Mucosa of gallbladder (tissue), 1 donor: Measurements from ENCODE around the gene TMED4. TPM values are rescaled to one million over a fixed set of nuclear protein-coding genes. Genes with fewer than 3 reads are reported as not detected.
A peak's percentile ranks its signal among the peaks of the same experiment; 100 is the strongest.
"Not testable (repeated sequence)": the region's sequence is repeated elsewhere in the genome, so short reads cannot be mapped to it uniquely, and the experiment has no call there.

ENCODE experiments used
- DNase-seq: peaks from one replicate; pipeline ENCODE4 v3.0.0-alpha.2; 2020; ENCODE audit warnings: low spot score
- total RNA-seq: library from RNA; stranded (reverse); gene quantifications from one replicate; pipeline ENCODE4 v1.2.1, GENCODE V29; 2021
- donor health status: DM: no; HTN: no; CAD: no.

The TMED4 gene
- total RNA-seq, 1 donor from 2014 or later = 136 TPM

DNA sequence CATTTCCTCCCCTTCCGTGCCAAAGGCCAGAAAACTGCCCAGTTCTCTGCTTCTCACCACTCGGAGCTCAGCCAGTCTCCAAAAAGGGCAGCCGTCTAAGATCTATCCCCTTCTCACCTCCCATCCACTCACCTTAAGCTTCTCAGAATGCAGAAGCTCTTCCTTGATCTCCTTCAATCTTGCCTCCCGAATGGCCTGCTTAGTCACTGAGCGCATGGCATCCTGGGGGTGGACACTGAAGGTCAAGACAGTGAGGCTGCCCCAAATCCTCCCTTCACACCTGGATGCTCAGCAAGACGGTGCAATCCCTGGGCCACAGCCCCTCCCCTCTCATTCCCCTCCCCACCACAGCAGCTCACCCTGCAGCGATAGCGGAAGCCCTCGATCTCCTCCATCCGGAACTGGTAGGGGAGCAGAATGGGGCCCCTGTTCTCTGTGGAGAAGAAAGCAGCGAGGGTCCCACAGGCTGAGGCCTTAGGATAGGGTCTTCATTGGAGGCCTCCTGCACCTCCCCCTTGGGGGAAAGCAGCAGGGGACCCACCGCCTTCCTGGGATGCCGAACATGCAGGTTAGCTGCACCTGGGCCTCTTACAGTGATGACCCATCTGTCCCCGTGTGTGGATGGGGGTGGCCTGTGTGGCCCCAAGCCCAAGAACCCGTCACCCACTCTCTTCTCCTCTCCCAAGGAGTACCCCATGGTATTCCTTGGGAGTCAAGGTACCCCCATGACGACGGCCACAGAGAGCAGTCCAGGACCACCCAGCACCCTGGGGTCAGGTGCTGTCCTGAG is 13.1 kb downstream of the TMED4 start:
- no peak for DNase-seq

DNA sequence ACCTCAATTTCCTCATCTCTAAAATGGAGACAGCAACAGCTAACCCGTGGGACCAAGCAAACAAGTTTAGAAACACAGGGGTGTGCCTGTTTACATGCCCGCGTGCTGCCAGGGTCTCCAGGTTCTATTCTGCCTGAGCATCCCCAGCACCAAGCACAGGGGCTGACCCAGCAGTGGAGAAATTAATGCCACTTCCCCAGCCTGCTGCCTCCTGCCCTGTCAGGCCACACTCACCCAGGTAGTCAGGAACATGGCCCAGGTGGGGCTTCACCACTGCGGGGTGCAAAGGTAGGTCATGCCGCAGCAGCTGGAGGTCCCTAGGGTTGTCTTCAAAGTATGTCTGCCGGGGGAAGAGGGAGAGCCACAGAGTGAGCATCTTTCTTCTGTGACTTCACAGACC is 14.1 kb downstream of the TMED4 start:
- no peak for DNase-seq

DNA sequence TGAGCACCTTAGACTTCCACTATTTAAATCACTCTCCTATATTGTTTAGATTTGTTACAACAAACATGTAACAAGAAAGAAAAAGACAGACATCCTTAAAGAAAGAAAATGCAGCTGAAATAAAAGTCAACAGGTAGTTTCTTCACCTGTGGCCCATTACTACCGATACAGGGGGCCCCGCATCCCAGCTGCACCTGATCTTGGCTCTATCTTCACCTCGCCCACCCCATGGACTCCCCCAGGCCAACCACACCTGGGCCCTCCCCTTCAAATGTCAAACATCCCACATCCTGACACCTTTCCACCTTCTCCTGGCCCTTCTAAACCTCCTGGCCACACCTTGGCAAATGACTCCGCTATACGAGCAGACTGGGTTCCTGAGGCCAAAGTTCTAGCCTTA is 15.4 kb downstream of the TMED4 start:
- DNase-seq = no peak

DNA sequence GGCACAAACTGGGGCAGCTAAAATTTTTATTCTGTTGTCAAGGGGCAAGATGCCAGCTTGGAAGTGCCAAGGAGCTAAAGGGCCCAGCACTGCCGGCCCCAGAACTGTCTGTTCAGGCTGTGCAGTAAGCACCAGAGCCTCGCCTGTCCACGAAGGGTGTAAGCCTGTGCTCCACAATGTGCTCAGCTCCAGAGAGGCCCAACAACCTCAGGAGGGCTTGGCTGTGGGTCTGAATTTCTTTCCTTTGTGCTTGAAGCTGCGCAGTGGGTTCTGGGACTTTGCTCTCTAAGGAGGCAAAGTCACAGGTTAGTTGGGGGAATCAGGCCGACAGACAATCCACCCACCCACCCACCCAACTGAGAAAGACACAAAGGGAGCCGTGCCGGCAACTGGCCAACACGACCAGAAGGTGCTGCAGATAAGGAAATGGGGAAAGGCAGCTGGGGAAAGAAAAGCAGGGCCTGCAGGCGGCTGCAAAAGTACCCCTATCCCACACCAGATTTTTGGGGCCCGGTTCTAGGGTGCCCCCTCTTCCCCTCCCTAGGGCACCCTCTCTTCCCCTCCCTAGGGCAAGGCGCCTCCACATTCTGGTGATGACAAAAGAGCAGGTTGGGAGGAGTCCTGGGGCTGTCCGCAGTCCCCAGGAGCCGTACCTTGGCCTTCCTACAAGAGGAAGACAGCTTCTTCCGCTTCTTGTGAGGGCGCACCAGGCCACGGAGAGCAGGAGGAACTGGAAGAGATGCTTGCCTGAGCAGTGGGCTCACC is 16.1 kb downstream of the TMED4 start:
- no peak for DNase-seq

DNA sequence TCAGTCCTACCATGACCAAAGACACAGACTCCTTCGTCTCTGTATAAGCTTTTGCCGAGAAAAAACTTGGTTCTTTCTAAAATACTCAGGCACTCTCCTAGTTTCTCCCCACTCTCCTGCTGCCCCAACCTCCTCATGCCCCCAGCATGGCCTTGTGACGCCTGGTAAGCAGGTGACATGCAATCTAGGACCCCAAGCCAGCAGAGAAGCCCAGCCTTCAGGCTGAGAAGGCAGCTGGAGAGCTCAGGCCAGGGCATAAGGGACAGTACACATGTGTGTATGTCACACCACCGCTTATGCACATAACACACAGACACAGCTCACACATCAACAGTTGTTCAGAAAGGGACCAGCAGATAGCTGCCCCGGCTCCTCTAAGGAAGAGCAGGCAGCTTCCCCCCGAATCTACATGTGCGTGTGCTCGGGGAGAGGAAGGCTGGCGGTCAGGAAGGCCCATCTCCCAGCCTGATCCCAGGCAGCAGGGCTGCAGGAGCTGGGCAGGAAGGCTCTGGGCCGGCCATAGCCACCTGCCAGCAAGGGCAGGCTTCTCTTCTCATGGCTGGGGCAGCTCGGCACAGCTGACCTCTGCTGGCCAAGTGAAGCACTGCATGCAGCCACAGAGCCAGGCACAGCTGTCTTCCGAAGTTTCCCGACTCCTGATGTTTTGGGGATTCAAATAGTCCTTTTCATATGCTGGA is 16.8 kb downstream of the TMED4 start:
- peak; percentile 71 for DNase-seq

DNA sequence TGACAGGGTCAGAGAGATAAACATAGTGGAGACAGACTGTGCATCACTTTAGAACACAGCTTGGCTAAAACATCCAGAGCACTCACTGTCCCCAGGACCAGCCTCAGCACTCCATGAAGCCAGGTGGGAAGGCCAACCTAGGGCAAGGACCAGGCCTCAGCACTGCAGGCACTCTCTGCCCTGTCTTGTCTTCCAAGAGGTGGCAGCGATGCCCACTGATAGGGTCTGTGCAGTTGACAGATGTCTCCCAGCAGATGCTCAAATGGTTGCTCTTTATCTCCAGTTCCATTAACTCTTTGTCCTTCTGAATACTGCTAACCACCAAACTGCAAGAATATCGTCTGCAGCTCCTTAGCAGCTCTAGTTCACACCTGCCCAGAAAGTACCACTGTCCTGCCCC is 17.4 kb downstream of the TMED4 start:
- no peak for DNase-seq

DNA sequence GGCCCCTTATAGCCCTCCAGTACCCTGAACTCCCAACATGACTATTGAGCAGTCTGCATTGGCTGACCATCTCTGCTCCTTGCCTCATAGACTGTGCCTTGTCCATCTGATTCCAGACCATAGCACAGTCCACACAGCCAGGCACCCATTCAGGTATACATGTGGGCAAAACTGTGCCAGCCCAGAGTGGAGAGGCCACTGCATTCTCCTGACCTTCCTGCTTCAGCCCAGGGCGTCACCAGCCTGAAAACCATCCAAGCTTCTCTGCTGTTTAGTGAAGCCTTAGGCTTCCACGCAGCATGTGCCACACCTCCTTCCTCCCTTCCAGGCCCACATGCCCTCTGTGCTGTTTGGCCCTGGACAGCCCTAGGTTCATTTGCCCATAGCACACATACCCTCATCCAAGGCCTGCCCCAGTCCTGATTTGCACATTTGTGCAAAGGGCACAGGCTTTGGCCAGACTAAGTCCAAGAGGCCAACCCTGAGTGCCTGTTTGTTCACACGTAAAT is 18.8 kb downstream of the TMED4 start:
- no peak for DNase-seq

DNA sequence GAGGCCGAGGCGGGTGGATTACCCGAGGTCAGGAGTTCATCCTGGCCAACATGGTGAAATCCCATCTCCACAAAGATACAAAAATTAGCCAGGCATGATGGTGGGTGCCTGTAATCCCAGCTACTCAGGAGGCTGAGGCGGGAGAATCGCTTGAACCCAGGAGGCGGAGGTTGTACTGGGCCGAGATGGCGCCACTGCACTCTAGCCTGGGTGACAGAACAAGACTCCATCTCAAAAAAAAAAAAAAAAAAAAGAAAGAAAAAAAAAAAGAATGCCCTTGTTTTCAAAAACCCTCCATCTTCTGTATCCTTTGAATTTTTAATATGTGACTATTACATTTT is 19.4 kb downstream of the TMED4 start:
- DNase-seq = not testable (repeated sequence)

DNA sequence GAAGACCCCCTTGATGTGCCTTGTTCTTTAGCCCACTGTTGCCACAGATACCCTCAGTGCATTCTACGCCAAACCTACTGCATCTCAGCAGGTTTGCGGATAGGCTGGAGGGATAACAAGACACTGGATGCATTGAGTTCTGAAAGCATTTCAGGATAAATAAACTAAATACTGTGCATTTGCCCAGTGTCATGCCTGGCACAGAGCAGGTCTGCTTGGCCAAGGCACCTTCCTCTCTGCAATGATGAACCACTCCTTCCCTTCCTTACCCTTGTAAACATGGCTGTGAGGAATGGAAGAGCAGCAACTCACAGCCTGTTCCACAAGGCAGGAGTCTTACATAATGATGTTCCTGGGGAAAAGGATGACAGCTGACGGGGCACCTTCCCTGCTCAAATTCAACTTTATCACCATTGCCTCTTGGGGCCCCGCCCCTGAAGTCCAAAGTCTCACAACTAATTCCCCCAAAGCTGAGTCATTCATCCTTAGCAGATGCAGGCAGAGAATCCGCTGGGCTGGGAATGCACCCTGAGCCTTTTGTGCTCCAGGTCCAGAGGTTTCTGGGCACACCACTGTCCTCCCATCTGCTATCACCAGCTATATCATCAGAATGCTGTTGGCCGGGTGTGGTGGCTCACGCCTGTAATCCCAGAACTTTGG is 19.9 kb downstream of the TMED4 start:
- peak; percentile 70 for DNase-seq

DNA sequence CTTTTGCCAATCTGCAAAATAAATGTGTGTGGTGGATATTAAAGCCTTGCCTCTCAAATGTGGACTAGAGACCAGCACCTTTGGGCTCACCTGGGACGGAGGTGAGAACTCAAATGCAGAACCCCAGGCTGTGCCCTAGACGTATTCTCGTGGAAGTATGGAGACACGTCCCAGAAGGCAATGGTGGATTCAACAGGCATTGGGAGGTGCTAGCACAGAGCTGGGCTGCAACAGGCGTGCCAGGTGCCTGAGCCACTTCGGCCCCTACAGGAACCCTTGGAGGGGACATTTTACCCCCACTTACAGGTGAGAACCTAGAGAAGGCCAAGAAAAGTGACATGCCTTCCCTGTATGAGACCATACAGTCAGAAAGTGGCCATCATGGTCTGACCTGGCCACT is 20.6 kb downstream of the TMED4 start:
- no peak for DNase-seq

DNA sequence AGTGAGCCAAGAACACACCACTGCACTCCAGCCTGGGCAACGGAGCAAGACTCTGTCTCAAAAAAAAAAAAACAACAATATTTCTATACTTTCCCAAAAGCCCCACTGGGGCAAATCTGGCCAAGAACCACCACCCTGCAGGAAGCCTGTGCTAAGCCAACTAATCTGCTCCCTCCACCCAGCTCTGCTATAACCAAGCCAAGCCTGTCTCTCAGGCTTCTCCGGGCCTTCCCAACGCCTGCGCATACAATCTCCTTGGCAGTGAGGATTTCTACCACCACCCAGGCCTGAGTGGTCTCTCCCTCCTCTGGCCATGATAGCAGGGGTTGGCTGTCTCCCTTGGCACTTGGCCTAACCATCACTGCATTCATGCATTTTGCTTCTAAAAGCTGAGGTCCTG is 22.5 kb downstream of the TMED4 start:
- DNase-seq = no peak

DNA sequence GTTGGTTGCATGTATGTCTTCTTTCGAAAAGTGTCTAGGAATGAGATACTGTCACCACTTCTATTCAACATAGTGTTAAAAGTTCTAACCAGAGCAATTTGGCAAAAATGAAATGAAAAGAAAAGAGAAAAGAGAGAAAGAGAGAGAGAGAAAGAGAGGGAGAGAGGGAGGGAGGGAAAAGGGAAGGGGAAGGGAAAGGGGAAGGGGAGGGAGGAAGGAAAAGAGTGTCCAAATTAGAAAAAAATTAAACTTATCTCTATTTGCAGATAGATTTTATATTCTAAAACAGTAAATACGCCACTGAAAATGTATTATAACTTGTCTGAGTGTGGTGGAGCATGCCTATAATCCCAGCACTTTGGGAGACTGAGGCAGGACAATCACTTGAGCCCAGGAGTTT is 24.5 kb downstream of the TMED4 start:
- no peak for DNase-seq

DNA sequence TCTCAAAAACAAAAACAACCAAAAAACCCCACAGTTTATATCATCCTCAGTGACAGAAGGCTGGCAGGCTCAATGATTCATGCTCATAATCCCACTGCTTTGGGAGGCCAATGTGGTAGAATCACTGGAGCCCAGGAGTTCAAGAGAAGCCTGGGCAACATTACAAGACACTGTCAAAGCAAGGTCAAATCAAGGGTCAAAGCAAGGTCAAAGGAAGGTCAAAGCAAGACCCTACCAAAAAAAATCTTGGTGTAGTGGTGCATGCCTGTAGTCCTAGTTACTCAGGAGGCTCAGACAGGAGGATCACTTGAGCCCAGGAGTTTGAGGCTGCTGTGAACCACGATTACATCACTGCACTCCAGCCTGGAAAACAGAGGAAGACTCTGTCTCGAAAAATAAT is 26.7 kb downstream of the TMED4 start:
- DNase-seq = no peak

DNA sequence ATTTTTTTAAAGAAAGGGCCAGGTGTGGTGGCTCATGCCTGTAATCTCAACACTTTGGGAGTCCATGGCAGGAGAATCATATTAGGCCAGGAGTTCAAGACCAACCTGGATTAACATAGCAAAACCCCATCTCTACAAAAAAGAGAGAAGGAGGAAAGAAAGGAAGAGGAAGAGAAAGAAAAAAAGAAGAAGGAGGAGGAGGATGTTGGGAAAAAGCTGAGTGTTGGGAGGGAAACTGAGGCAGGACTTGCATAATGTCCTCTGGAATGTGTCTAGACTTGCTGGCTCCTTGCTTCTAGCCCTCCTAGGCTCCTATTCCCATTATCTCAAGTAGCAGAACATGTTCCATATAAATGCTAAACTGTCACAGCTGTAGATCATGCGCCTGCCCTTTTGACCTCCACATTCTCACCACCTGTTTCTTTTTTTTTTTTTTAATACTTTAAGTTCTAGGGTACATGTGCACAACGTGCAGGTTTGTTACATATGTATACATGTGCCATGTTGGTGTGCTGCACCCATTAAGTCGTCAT is 29.5 kb downstream of the TMED4 start:
- not testable (repeated sequence) for DNase-seq

DNA sequence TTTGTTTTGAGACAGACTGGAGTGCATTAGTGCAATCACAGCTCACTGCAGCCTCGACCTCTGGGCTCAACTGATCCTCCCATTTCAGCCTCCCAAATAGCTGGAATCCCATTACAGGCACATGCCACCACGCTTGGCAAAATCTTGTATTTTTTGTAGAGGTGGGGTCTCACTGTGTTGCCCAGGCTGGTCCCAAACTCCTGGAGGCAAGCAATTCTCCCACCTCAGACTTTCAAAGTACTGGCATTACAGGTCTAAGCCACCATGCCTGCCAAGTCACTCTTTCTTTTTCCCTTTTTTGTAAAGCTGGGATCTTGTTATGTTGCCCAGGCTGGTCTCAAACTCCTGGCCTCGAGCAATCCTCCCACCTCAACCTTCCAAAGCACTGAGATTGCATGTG is 32.6 kb downstream of the TMED4 start:
- no peak for DNase-seq

DNA sequence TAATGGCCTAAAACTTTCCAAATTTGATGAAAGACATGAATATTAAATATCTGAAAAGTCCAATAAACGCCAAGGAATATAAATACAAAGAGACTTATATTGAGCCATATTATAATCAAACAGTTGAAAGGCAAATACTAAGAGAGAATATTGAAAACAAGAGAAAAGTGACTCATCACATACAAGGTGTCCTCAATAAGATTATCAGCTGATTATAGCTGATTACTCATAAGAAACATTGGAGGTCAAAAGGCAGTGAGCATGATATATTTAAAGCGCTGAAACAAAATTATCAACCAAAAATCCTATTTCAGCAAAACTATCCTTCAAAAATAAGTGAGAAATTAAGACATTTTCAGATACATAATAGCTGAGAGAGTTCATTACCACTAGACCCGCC is 33.1 kb downstream of the TMED4 start:
- DNase-seq = no peak

DNA sequence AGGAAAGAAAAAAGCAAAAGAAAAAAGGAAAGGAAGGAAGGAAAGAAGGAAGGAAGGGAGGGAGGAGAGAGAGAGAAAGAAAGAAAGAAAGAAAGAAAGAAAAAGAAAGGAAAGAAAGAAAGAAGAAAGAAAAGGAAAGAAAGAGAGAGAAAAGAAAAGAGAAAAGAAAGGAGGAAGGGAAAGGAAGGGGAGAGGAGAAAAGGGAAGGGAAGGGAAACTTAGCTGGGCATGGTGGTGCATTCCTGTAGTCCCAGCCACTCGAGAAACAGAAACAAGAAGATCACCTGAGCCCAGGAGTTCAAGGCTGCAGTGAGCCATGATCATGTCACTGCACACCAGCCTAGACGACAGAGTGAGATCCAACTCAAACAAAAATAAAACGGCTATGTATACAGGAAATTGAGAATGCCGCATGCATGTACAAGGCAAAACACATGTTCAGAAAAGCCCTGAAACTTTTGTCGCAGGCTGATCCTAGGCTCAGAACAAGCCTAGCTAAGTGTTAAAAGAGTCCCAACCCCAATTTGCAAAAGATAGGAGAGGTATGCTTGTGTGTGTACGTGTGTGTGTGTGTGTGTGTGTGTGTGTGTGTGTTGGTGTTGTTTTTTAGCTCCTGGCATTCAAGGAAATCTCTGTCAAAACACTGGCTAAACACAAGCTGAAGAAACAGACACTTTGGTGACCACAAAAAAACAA is 34.3 kb downstream of the TMED4 start:
- DNase-seq = no peak

DNA sequence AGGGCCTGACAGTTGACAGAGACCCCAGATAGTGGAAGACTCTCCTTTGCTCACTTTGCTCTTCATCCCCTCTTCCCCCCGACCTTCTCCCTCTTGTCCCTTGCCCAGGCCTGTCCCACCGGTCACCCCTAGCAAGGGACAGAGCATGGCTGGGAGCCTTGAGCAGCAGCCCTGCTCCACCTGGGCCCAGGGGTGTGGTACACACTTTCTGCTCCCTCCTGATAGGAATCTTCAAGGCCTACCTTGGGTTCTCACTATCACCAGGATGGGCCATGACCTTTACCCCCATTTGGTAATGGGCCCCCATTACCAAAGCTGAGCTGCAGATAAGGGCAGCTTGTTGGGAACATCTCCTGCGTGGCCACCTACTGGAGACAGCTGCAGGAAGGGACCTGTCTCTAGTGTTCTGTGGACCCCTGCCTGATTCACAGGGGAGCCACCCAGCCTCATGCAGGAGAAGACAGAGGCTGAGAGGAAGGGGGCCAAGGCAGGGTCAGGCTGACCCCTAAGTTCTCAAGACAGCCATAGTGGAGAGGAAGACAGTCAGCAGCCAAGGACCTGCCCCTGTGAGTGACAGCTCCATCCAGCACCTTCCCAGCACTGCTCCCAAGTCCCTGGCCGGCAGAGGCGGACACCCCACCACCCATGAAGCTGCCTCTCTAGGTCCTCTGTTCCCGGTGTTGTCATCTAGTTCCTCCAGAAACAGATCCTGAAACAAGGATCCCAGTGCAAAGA is 40.0 kb downstream of the TMED4 start:
- no peak for DNase-seq

DNA sequence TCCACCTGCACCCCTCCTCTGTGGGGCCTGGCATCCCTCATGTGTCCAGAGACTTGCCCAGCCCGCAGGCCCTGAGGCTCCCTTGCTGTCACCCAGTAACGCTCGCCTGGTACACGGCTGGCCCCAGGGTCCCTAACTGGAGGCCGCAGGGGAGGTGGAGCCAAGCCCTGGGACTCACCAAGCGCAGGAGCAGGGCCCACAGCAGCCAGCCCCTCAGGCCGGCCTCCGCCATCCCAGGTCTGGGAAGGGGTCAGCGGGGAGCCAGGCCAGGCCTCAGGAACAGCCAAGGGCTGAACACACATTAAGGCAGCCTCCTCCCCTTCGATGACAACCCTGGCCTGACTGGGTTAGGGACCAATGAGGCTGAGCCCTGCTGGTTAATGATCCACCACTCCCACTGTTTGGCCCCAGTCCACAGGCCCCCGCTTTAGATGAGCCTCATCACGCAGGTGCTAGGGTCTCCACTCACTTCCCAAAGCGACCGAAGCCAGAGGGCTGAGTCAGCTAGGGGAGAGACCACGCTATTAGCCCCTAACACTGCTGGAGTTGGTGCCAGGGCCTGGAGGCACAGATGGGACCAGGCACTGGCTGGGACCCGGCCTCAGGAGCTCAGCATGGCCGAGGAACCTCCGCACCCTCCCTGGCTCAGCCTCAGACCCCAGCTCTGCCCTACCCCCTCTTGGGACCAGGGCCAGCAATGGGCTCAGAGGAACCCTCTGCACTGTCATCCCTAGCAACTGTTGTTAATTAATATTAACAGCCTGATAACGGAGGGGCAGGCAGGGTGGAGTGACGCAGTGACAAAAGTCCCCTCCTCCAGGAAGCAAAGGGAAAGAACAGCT is 40.8 kb downstream of the TMED4 start, which contains the start of gene NPC1L1:
TSS of gene NPC1L1 (minus strand) at position 303 of the 842 bp plus-strand sequence. CDS start at position 232, 71 bp downstream.
- DNase-seq = peak; percentile 78
